Measurements from ENCODE around the gene HMCN2.

DNA sequence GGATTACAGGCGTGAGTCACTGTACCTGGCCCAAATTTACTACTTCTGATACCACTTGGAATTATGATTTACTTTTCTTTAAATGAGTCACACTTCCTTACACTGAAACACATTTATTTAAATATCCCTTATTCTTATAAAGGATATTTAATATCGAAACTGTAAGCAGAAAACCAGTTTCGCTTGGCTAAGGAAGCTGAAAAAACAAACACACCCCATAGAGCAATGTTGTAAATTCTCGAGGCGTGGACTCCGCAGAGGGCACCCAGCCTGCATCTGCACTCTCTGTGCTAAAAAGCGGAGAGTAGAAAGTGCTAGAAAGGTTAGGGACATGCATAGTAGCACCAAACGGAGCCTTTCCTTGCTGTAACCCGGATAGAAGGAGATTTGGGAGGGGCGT is 86.5 kb downstream of the HMCN2 start:
- TF ChIP-seq, protein P1, sequence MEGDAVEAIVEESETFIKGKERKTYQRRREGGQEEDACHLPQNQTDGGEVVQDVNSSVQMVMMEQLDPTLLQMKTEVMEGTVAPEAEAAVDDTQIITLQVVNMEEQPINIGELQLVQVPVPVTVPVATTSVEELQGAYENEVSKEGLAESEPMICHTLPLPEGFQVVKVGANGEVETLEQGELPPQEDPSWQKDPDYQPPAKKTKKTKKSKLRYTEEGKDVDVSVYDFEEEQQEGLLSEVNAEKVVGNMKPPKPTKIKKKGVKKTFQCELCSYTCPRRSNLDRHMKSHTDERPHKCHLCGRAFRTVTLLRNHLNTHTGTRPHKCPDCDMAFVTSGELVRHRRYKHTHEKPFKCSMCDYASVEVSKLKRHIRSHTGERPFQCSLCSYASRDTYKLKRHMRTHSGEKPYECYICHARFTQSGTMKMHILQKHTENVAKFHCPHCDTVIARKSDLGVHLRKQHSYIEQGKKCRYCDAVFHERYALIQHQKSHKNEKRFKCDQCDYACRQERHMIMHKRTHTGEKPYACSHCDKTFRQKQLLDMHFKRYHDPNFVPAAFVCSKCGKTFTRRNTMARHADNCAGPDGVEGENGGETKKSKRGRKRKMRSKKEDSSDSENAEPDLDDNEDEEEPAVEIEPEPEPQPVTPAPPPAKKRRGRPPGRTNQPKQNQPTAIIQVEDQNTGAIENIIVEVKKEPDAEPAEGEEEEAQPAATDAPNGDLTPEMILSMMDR (IDR thresholded peaks at IDR 0.05): no peak
- no peak for TF ChIP-seq EP300 (IDR thresholded peaks at IDR 0.05)

All from stomach (tissue), 4 donors.